Liver (tissue), 9 donors: ENCODE measurements around the gene NEAT1. TPM values are rescaled to one million over a fixed set of nuclear protein-coding genes. Genes with fewer than 3 reads are reported as not detected.

Experiments
- DNase-seq: peaks from one replicate; pipeline ENCODE4 v3.0.0-alpha.2; 2017; ENCODE audit warnings: low spot score
- H3K27ac ChIP-seq, 2 donors: one replicate each; pipeline ENCODE4 v1.7.0; 2013; ENCODE audit warnings: inconsistent platforms in 2 of 2, low read length in 2 of 2, control low read depth in 1 of 2, low read depth in 1 of 2, mild to moderate bottlenecking in 1 of 2
- H3K27me3 ChIP-seq, 4 donors: one replicate each; pipeline versions ENCODE4 v1.6.1 to v1.7.0; 2013; ENCODE audit warnings: low read length in 3 of 4, inconsistent platforms in 1 of 4, mild to moderate bottlenecking in 1 of 4, moderate library complexity in 1 of 4; ENCODE audit not compliant: control insufficient read depth in 4 of 4, insufficient read depth in 4 of 4
- H3K36me3 ChIP-seq, 4 donors: one replicate each; pipeline versions ENCODE4 v1.6.1 to v1.7.0; 2013; ENCODE audit warnings: low read length in 3 of 4, mild to moderate bottlenecking in 3 of 4, low read depth in 1 of 4, moderate library complexity in 1 of 4; ENCODE audit not compliant: control insufficient read depth in 4 of 4, insufficient read depth in 3 of 4
- H3K4me1 ChIP-seq, 4 donors: one replicate each; pipeline versions ENCODE4 v1.6.1 to v1.7.0; 2013; ENCODE audit warnings: low read length in 3 of 4, mild to moderate bottlenecking in 3 of 4, moderate library complexity in 1 of 4; ENCODE audit not compliant: control insufficient read depth in 4 of 4, insufficient read depth in 4 of 4
- H3K4me3 ChIP-seq, 3 donors: one replicate each; pipeline versions ENCODE4 v1.6.1 to v1.7.0; 2013; ENCODE audit warnings: low read length in 3 of 3, control low read depth in 1 of 3, low read depth in 1 of 3, mild to moderate bottlenecking in 1 of 3
- H3K9ac ChIP-seq, 2 donors: one replicate each; pipeline ENCODE4 v1.7.0; 2013; ENCODE audit warnings: low read length in 2 of 2, mild to moderate bottlenecking in 2 of 2, moderate library complexity in 2 of 2, control low read depth in 1 of 2, low read depth in 1 of 2
- H3K9me3 ChIP-seq, 4 donors: one replicate each; pipeline versions ENCODE4 v1.6.1 to v1.7.0; 2013; ENCODE audit warnings: low read length in 3 of 4; ENCODE audit not compliant: control insufficient read depth in 4 of 4
- ATF3 ChIP-seq: IDR thresholded peaks from 2 replicates; pipeline ENCODE4 v1.6.1; 2016; ENCODE audit warnings: antibody characterized with exemption
- CTCF ChIP-seq: fragments of 150-350 bp; IDR thresholded peaks from 2 replicates; pipeline ENCODE4 v1.5.1; 2017; ENCODE audit warnings: improper control_type of control experiment, low read depth, low read length; ENCODE audit not compliant: missing input control
- EGR1 ChIP-seq, 2 donors: IDR thresholded peaks; 2 replicates each; pipeline ENCODE4 v1.6.1; 2016 to 2018; ENCODE audit warnings: antibody characterized with exemption in 2 of 2, low read depth in 2 of 2
- FOXA1 ChIP-seq: IDR thresholded peaks from 2 replicates; pipeline ENCODE4 v1.6.1; 2016; ENCODE audit warnings: antibody characterized with exemption
- FOXA2 ChIP-seq: IDR thresholded peaks from 2 replicates; pipeline ENCODE4 v1.6.1; 2016; ENCODE audit warnings: antibody characterized with exemption
- GABPA ChIP-seq, 2 donors: IDR thresholded peaks in 1 of 2; conservative IDR thresholded peaks in 1 of 2; 2 replicates each; pipeline ENCODE4 v1.6.1; 2016; ENCODE audit warnings: antibody characterized with exemption in 2 of 2, mild to moderate bottlenecking in 1 of 2, moderate library complexity in 1 of 2
- HNF4A ChIP-seq, 2 donors: conservative IDR thresholded peaks; 2 replicates each; pipeline ENCODE4 v1.6.1; 2016; ENCODE audit warnings: antibody characterized with exemption in 2 of 2, mild to moderate bottlenecking in 2 of 2
- HNF4G ChIP-seq: IDR thresholded peaks from 2 replicates; pipeline ENCODE4 v1.6.1; 2016; ENCODE audit warnings: antibody characterized with exemption
- JUND ChIP-seq, 2 donors: IDR thresholded peaks; 2 replicates each; pipeline ENCODE4 v1.6.1; 2016; ENCODE audit warnings: antibody characterized with exemption in 2 of 2
- MAX ChIP-seq: IDR thresholded peaks from 2 replicates; pipeline ENCODE4 v1.6.1; 2016; ENCODE audit warnings: antibody characterized with exemption
- NR2F2 ChIP-seq: IDR thresholded peaks from 2 replicates; pipeline ENCODE4 v1.6.1; 2016; ENCODE audit warnings: antibody characterized with exemption
- RAD21 ChIP-seq, 2 donors: IDR thresholded peaks; 2 replicates each; pipeline ENCODE4 v1.6.1; 2016; ENCODE audit warnings: antibody characterized with exemption in 2 of 2, mild to moderate bottlenecking in 2 of 2
- REST ChIP-seq: IDR thresholded peaks from 2 replicates; pipeline ENCODE4 v1.6.1; 2016; ENCODE audit warnings: antibody characterized with exemption, mild to moderate bottlenecking
- RXRA ChIP-seq, 2 donors: IDR thresholded peaks; 2 replicates each; pipeline ENCODE4 v1.6.1; 2017 to 2018; ENCODE audit warnings: antibody characterized with exemption in 2 of 2, mild to moderate bottlenecking in 1 of 2
- SP1 ChIP-seq: IDR thresholded peaks from 2 replicates; pipeline ENCODE4 v1.6.1; 2018; ENCODE audit warnings: antibody characterized with exemption, mild to moderate bottlenecking
- TAF1 ChIP-seq: conservative IDR thresholded peaks from 2 replicates; pipeline ENCODE4 v1.6.1; 2016; ENCODE audit warnings: antibody characterized with exemption, mild to moderate bottlenecking
- YY1 ChIP-seq: IDR thresholded peaks from 2 replicates; pipeline ENCODE4 v1.6.1; 2016; ENCODE audit warnings: antibody characterized with exemption, mild to moderate bottlenecking
- ZBTB33 ChIP-seq: IDR thresholded peaks from 2 replicates; pipeline ENCODE4 v1.6.1; 2016; ENCODE audit warnings: antibody characterized with exemption
- WGBS: extraction: QIAGEN DNeasy Blood & Tissue Kit; methylation state at CpG from one replicate; pipeline ENCODE4 v1.1.7; 2013; 5-methylcytosine and 5-hydroxymethylcytosine counted together
- polyA plus RNA-seq, 2 donors: library from polyadenylated mRNA; stranded (reverse) in 1 of 2; unstranded in 1 of 2; fragments of 200-250 nt in 1 of 2; fragments of >200 nt in 1 of 2; fragmentation: Nextera tagmentation in 1 of 2; extraction: Ambion mirVana in 1 of 2; gene quantifications; one replicate each; pipeline versions ENCODE4 v1.2.1 to v1.2.3, GENCODE V29; 2013 to 2015
- total RNA-seq, 2 donors: library from RNA; depleted of rRNA; stranded (reverse); fragments of >200 nt; gene quantifications; one replicate each; pipeline ENCODE4 v1.2.3, GENCODE V29; 2014
- donor health status: healthy.
- donor health status: healthy.
- donor health status: healthy.
- donor health status: healthy.
- donor health status: healthy.

Gene NEAT1
- total and polyA plus RNA-seq, 4 donors, result 29.6 to 1,968 (median 80.8) TPM

GRCh38 chr11:65393513-65394079, 29.0 kb upstream of the NEAT1 start:
- Histone ChIP-seq H3K9ac (no peak overlapping the region), H3K27ac (no peak overlapping the region), H3K27me3 (no peaks in the 10 kb centered on the region), H3K4me1 (no peaks in the 10 kb centered on the region), H3K9me3 (no peaks in the 10 kb centered on the region), H3K36me3 (peaks cover 0 to 22% (median 3%) of the 10 kb centered on the region in 4 donors), H3K4me3 (no peak overlapping the region)
- no peak for DNase-seq
- TF ChIP-seq TAF1 (no peak), ZBTB33 (no peak), YY1 (no peak), EGR1 (IDR thresholded peaks at IDR 0.05; ENCODE audit: low read depth in 2 of 2) (no peak), SP1 (no peak), RAD21 (IDR thresholded peaks at IDR 0.05) (no peak), RXRA (IDR thresholded peaks at IDR 0.05) (no peak), GABPA (IDR thresholded peaks at IDR 0.05 in 1 of 2, conservative IDR thresholded peaks at IDR 0.05 in 1 of 2) (no peak), JUND (IDR thresholded peaks at IDR 0.05) (no peak), MAX (no peak), FOXA1 (no peak), REST (no peak), FOXA2 (no peak), HNF4A (conservative IDR thresholded peaks at IDR 0.05) (no peak), ATF3 (no peak), CTCF (no peak), HNF4G (no peak), NR2F2 (no peak)
- 89% methylated on average over 17 of the region's 17 CpGs for WGBS
